C4-2B (cell line): ENCODE data around the gene DCT.

ENCODE experiments used
- H3K27ac ChIP-seq: fragments of 450-650 bp; 2 replicates; pipeline ENCODE4 v1.5.1; 2017
- ZFX ChIP-seq: fragments of 450-650 bp; IDR thresholded peaks from 2 replicates; pipeline ENCODE4 v1.6.1; 2017
- TF ChIP-seq, protein P1 (sequence below): fragments of 450-650 bp; conservative IDR thresholded peaks from 2 replicates; pipeline ENCODE4 v1.5.1; 2017; ENCODE audit warnings: mild to moderate bottlenecking

DCT gene

DNA sequence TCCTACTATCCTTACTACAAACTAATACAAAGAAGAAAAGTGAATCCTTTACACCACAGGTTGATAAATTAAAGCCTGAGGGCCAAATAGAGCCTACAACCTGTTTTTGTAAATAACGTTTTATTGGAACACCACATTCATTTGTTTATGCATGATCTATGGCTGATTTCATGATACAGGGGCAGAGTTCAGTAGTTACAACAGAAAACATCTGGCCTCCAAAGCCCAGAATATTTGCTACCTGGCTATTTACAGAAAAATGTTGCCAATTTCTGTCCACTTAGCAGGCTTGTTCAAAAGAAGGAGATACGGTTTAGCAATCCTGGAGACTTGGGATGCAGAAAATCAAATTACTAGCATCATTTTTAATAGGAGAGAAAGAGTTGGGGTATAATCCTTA lies 24.1 kb downstream of the DCT start:
- TF ChIP-seq ZFX: no peak
- TF ChIP-seq, protein P1, sequence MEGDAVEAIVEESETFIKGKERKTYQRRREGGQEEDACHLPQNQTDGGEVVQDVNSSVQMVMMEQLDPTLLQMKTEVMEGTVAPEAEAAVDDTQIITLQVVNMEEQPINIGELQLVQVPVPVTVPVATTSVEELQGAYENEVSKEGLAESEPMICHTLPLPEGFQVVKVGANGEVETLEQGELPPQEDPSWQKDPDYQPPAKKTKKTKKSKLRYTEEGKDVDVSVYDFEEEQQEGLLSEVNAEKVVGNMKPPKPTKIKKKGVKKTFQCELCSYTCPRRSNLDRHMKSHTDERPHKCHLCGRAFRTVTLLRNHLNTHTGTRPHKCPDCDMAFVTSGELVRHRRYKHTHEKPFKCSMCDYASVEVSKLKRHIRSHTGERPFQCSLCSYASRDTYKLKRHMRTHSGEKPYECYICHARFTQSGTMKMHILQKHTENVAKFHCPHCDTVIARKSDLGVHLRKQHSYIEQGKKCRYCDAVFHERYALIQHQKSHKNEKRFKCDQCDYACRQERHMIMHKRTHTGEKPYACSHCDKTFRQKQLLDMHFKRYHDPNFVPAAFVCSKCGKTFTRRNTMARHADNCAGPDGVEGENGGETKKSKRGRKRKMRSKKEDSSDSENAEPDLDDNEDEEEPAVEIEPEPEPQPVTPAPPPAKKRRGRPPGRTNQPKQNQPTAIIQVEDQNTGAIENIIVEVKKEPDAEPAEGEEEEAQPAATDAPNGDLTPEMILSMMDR: no peak
- no peak overlapping the region for H3K27ac ChIP-seq

DNA sequence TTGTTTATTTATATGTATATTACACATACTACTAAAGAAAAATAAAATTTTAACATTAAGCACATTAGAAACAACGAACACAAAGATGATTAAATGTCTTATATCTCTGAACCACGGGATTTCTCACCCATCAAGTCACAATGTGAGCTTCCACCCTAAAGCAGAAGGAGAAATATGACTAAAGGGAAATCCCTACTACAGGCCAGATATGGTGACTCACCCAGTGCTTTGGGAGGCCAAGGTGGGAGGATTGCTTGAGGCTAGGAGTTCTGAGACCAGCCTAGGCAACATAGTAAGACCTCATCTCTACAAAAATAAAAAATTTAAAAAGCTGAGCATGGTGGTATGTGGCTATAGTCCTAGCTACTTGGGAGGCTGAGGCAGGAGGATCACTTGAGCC lies 24.6 kb downstream of the DCT start:
- TF ChIP-seq ZFX: no peak
- TF ChIP-seq, protein P1: no peak
- no peak overlapping the region for H3K27ac ChIP-seq

GRCh38 chr13:94454334-94454733 lies 25.1 kb downstream of the DCT start:
- TF ChIP-seq, protein P1: no peak
- no peak for TF ChIP-seq ZFX
- no peak overlapping the region for H3K27ac ChIP-seq

DNA sequence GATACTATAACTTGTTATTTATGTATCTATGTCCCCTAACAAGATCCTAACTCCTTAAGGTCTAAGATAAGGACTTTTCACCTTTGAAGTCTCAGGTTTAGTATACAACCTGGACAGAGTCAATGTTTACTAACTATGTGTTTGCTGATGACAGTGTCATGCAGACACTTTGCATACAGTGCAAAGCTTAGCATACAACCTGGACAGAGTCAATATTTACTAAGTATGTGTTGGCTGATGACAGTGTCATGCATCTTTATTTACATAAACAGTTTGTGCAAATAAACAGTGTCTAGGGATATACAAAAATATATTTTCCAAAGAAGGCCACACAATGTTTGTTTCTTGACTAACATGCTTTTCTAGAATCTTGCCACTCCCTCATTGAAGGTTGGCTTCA lies 34.7 kb downstream of the DCT start:
- no peak overlapping the region for H3K27ac ChIP-seq
- TF ChIP-seq, protein P1: no peak
- no peak for TF ChIP-seq ZFX

DNA sequence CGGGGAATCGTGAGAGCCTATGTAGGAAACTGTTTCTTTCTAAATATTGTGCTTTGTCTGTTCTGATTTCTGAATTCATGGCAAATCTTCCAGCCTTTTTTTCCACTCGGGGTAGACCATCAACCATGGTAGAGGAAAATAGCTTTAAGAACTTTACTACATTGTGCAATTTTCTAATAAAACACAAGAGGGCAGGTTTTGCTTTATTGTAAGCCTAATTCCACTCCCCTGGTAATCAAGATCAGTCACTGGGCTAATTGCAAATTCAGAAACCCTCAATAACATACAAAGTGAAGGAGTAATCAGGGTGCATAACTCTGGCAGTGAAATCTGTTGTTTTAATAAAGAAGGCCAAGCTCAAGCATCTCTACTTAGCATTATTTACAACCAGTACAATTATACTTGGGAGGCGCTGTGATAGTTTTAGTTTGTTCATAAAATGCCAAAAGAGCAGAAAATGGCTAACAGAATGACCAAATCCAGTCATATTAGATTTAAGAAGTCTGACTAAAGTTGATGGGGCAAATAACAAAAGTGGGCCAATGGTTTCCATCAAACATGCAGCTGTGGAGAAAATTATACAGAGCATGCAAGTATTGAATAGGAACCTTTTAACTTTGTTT lies 43.8 kb downstream of the DCT start:
- H3K27ac ChIP-seq: no peak overlapping the region

GRCh38 chr13:94433055-94433961 lies 46.2 kb downstream of the DCT start:
- H3K27ac ChIP-seq: no peak overlapping the region
- TF ChIP-seq, protein P1: no peak
- TF ChIP-seq ZFX: no peak

More for the DNA sequence above, 43.8 kb downstream of the DCT start:
- no peak for TF ChIP-seq ZFX
- TF ChIP-seq, protein P1: peak; percentile 77

DNA sequence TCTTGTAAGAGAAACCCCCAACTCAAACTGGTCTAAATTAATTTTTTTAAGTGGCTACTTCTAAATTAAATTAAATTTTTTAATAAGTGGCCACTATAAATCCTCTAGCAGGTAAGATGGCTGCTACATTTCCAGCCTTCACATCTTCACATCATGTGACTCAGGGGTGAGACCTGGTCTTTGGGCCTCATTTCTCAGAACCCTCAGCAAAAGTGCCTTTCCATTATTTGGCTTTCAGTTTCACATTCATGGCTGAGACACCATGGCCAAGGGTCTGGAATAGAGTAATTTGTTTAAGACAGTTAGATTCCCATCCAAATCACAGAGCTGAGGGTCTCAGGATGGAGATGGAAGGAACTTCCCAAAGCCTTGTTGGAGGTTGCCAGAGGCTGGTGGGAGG lies 47.5 kb downstream of the DCT start:
- no peak overlapping the region for H3K27ac ChIP-seq
- no peak for TF ChIP-seq ZFX
- TF ChIP-seq, protein P1: no peak
